NCI-H187 treated with DMSO at 0.1 percent for 48 hours (cell line): ENCODE data around the gene BATF3.
"Not testable (repeated sequence)": the region's sequence is repeated elsewhere in the genome, so short reads cannot be mapped to it uniquely, and the experiment has no call there.

Experiments
- DNase-seq: peaks from one replicate; lab custom pipeline; 2025; lab: John Stamatoyannopoulos, UW

Gene BATF3, protein sequence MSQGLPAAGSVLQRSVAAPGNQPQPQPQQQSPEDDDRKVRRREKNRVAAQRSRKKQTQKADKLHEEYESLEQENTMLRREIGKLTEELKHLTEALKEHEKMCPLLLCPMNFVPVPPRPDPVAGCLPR

DNA sequence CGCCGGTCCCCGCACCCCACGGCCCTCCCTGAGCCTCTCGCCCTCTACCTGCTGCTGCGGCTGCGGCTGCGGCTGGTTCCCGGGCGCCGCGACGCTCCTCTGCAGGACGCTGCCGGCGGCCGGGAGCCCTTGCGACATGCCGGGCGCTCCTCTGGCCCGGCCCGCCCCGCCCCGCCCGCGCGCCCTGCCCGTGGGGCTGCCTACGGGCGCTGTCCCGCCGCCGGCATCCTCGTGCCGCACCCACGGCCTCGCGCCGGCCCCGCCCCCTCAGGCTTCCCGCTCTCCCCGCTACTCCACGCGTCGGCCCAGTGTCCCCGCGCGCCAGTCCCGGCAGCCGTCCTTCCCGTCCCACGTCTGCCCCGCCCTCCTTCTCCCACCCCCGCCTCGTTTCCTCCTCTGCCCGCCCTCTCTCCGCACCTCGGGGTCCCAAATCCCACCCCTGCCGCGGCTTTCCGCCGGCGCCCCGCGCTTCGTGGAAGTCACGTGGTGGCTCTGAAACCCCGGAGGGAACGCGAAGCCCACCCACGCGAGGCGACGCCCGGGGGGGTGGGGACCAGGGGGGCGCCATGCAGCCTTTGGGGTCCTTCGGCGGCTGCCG is at the start of gene BATF3:
Gene BATF3 (minus strand): TSS at position 216 of the 598 bp plus-strand sequence. CDS start 78 bp downstream, at position 138.
- DNase-seq = no peak

DNA sequence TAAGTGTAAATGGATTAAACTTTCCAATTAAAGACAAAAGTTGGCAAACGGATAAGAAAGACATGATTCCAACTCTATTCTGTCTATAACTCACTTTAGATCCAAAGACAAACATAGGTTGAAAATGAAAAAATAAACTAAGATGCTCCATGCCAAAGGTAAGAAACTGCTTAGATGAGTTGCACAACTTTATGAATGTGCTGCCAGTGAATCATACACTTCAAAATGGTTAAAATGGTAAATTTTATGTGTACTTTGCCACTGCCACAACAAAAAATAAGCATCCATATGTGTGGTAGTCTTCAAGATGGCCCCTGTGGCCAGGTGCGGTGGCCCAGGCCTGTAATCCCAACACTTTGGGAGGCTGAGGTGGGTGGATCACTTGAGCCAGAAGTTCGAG is 46.9 kb upstream of the BATF3 start:
- no peak for DNase-seq

DNA sequence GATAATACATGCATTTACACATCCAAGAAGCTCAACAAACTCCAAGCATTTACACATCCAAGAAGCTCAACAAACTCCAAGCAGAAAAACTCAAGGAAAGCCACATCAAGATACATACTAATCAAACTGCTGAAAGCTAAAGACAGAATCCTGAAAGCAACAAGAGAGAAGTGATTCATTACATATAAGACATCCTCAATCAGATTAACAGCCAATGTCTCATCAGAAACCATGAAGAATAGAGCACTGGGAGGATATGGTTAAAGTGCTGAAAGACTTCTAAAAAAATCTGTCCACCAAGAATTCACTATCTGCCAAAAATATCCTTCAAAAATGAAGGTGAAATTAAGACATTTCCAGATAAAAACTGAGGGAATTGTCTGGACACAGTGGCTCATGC is 45.7 kb upstream of the BATF3 start:
- no peak for DNase-seq

DNA sequence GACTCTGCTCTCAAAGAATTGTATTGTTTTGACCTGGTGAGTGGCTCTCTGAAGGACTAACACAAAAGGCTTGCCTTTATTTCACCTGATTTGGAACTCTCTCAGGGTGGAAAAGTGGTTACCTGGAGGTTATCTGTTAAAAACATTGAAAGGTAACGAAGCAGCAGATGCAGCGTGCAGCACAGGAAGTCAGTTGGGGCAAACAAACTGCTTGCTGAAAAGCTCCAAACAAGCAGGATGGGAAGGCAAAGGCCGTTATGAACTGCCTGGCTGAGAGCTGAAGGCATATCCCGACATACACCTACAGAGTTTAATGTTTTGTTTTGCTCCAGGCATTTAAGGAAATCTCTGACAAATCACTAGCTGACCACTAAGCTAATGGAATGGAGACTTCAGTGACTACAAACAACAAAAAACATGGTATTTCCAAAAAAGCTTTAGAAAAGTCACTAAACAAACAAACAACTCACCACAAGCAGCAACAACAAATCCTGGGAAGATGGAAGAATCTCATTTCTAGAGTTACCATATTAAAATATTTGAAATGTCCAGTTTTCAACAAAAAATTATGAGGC is 44.3 kb upstream of the BATF3 start:
- no peak for DNase-seq

DNA sequence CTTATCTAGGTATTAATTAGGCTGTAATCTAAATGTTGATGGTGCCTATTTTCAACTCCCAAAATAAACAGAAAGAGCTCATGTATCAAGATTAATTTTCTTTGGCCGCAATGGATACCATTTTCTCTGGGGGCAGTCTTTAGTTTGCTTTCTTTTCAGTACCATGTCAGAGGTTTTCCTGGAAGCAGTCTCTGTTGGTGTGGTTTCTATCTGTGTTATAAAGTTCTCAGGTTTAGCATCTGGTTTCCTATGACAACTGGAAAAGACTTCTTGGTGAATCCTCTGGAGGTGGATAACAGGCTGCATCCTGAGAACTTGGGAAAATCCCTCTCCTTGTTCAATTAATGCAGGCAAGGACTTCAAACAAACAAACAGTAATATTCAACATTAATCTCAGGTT is 38.7 kb upstream of the BATF3 start:
- no peak for DNase-seq

DNA sequence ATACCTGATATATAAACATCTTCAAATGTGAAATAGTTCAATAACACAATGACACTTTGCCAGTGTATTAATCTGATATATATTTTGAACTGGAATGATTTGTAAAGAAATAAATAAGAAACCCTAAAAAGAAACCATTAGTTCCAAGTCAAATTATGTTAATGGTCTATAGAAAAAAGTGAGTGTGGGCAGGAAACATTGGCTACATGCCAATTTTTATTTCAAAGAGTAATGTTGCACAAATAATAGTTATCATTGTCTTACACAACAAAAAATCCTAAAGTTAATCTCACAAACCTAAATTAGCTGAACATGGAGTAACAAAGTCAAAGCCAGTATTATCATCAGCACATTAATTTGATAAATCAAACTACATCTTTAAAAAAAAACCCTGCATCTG is 37.9 kb upstream of the BATF3 start:
- DNase-seq = no peak

DNA sequence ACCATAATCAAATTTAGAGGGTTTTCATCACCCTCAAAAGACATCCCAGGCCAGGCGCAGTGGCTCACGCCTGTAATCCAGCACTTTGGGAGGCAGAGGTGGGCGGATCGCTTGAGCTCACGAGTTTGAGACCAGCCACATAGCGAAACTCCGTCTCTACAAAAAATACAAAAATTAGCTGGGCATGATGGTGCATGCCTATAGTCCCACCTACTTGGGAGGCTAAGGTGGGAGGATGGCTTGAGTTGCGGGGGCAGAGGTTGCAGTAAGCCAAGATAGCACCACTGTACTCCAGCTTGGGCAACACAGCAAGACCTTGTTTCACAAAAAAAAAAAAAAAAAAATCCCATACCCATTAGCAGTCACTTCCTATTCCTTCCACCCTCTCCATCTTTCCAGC is 33.5 kb upstream of the BATF3 start:
- DNase-seq = no peak

DNA sequence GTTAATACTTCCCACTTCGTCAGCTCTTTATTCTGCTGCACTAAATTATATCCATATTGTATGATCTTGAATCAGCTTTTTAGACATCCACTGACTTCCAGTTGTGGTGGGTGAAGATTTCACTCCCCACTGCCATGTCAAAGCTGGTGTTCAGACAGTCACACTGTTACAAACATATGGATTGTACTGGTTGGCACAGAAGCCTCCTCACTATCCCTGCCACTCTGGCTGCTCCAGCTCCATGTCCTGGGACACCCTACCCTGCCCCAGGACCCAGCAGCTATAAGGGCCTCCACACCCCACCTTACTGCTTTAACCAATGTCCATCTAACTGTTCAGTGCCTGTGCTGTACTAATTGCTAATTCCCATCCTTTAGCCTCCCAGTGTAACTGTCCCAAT is 32.0 kb upstream of the BATF3 start:
- no peak for DNase-seq

DNA sequence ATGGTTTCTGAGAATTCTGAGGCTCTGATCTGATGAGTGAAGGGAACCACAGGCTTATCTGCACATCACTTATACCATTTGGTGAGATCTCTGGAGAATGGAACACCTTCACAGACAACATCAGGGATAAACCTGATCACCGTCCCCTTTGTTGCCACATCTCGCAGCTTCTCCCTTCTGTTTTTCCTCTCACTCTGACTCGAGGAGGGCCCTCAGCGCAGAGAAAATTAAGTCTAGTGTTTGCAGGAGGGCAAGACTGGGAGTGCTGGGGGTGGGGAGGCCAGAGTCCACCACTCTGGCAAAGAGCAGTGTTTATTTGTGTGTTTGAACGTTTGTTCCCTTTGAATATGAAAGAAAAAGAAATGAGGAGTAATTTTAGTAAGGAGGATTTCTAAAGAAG is 29.0 kb upstream of the BATF3 start:
- DNase-seq = no peak

DNA sequence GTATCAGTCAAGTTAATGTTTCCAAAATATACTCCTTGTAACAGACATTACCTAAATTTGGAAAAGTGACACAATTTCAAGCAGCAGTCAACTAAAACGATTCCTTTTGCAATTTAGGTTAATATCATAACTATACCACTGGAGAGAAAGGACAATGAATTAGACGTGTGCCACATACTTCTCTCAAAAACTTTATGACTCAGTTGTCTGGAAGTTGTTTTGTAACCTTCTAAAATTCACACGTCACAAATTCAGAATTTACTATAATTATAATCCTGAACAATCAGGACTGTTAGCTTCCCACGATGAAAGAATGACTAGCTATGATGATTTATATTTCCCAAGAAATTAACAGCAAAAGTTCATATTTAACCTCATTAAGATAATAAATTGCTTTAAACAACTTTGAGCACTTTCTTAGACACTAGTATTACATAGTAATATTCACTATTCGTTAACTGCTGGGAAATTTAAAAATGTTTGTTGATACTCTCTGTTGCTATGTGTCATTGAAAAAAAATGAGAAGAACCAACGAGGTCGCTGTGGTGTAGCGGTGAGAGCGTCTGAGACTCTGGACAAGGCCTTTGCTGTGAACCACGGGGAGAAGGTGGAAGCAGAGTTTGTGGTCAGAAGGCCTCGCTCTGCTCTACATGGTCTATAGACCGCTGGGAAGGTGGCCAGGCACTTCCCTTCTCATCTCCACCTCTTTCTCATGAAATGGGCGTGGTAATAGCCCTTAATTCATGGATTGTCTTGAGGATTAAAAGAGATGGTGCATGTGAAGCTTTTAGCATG is 27.9 kb upstream of the BATF3 start:
- DNase-seq = no peak

DNA sequence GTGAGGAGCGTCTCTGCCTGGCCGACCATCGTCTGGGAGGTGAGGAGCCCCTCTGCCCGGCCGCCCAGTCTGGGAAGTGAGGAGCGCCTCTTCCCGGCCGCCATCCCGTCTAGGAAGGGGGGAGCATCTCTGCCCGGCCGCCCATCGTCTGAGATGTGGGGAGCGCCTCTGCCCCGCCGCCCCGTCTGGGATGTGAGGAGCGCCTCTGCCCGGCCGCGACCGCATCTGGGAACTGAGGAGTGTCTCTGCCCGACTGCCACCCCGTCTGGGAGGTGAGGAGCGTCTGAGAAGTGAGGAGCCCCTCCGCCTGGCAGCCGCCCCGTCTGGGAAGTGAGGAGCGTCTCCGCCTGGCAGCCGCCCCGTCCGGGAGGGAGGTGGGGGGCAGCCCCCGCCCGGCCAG is 25.0 kb upstream of the BATF3 start:
- not testable (repeated sequence) for DNase-seq

DNA sequence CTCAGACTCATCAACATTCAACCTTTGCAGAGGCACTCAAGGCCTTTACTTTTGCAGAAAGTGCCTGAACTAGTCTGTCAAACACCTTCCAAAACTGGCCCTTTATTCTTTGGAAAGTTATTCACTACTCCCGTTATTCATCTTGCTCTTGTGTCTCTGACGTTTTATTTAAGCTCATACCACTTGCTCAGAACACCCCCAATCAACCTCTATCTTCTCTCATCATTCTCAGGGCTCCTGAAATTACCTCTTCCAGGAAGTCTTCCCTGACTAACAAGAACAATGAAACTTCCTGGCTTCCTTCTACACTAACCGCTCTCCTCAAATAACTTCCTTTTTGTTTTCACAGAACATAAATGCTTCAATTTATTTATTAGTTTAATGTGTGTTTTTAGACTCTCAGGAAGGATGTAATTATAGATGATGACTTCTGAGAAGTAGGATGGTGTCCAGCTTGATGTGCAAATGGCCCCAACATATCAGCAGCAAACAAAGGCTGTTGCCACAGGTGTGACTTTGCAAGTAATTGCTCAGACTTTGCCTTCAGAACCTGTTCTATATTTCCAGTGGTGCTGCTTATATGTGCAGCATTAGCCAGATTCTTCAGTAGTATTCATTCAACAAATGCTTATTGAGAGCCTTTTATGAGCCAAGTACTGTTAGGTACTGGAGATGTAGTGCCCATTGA is 22.8 kb upstream of the BATF3 start:
- DNase-seq = no peak

DNA sequence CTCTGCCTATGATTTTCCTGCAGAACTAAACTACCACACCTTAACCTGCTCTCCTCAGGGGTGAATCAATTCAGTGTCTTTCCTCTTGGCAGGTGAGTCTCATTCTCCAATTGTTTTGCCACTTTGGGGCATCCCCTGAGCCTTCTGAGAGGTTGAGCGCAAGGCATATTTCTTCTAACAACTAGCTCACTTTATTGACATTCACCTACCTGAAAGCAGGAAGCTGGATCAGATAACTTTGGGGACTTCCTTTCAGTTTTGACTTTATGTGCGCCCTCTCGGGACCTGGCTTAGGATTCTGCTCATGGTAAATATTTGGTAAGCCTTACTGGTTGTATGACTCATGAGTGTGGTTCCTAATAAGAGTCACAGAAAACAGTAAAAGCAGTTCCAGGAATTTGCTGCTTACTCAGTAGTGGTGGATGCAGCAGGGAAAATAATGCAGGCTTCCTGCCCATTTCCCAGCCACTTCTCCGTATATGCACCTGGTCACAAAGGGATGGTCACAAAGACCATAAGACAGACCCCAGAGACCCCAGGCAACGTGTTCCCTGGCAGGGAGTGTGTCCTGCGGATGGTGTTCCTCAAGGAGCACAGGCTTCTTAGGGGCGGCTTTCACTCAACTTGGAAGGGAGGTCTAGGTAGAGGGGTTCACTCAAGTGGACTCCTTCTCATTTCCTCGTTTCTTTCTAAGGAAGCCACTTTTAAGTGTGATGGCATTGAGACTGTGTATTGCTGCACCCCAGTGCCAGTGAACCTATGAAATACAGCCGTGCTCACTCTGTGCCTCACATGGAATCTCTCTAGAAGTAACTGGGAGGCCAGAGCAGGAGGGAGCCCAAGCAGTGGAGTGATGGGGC is 22.0 kb upstream of the BATF3 start:
- no peak for DNase-seq

DNA sequence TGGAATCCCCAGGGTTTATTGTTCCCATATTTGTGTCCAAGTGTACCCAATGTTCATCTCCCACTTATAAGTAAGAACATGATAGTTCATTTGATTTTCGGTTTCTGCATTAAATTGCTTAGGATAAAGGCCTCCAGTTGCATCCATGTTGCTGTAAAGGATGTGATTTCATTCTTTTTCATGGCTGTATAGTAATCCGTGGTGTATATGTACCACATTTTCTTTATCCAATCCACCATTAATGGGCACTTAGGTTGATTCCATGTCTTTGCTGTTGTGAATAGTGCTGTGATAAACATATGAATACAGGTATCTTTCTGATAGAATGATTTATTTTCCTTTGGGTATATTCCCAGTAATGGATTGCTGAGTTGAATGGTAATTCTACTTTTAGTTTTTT is 20.0 kb upstream of the BATF3 start:
- no peak for DNase-seq

DNA sequence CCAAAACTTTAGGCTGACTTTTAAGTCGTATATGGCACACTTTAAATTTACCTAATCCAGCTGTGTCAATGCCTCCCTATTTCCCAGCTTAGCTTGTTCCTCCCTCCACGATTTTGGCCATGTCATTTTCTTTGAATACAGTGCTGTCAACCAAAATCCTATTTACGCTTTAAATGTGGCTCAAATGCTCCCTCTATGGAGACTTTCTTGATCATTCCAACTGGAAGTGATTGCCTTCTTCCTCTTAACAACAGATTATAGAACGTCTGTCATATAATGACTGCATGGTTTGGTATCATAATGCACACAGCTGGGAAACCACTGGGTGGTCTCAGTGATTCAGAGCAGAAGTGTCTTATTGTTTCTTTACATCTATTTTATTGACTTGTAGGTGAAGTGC is 18.9 kb upstream of the BATF3 start:
- DNase-seq = no peak

DNA sequence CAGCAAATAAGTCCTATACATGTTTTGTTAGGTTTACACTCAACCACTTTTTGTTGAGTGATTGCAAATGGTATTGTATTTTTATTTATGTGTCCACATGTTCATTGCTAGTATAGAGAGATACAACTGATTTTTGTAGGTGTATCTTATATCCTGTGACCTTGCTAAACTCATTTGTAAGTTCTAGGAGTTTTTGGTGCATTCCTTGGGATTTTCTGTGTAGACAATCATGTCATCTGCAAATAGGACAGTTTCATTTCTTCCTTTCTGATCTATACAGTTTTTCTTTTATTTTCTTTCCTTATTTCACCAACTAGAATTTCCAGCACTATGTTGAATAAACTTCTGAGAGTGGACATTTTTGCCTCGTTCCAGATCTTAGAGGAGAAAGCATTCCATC is 16.5 kb upstream of the BATF3 start:
- DNase-seq = no peak

DNA sequence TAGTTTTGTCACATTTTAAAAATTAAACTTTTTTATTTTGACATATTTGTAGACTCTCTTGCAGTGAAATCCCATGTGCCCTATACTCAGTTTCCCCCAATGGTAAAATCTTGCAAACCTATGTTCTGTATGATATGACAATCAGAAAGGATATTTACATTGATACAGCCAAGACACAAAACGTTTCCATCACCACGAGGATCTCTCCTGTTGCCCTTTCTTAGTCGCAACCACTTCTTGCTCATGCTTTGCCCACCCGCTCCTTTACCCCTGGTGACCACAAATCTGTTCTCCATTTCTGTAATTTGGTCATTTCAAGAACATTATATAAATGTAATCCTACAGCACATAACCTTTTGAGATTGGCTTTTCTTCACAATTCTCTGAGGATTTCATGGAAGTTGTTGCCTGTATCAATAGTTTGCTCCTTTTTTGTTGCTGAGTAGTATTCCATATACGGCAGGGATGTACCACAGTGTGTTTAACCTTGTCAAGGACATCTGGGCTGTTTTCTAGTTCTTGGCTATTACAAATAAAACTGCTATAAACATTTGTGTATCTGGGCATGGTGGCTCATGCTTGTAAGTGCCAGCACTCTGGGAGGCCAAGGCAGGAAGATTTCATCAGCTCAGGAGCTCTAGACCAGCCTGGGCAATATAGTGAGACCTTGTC is 14.0 kb upstream of the BATF3 start:
- no peak for DNase-seq

DNA sequence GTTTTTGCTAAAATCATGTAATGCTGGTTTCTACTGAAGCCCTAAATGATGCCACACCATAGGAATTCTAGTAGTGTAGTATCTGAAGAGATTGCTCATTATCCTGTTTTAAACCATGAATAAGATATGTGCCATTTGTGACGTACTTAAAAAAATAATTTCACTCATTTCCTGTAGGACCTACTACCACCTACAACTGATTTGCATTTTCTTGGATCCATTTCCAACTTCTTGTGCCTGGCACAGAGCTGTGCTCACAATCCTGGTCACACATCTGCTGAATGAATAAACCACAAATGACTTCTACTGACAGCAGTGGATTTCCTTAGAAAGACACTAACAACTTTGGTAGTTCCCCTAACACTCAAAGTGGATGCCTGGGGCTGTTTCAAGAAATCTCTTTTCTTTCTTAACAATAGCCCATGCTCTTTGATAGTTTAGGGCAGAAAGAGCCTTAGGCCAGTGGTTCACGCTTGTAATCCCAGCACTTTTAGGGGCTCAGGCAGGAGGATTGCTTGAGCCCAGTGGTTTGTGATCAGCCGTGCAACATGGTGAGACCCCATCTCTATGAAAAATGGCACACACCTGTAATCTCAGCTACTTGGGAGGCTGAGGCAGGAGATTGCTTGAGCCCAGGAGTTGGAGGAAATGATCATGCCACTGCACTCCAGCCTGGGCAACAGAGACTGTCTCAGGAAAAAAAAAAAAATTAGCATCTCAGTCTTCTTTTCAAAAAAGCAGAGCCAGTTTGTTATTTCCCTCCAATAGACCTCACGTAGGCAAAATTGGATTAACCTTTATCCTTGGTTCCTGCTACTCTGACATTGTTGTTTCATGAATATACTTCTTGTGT is 13.0 kb upstream of the BATF3 start:
- DNase-seq = no peak

DNA sequence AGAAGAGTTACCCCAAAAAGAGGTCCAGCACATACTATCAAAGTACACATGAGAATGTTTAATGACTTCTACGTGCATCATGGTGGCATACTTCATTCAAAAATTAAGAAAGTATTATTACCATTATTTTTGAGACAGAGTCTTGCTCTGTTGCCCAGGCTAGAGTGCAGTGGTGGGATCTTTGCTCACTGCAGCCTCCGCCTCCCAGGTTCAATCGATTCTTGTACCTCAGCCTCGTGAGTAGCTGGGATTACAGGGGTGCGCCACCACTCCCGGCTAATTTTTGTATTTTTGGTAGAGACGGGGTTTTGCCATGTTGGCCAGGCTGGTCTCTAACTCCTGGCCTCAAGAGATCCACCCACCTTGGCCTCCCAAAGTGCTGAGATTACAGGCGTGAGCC is 12.3 kb upstream of the BATF3 start:
- DNase-seq = not testable (repeated sequence)

DNA sequence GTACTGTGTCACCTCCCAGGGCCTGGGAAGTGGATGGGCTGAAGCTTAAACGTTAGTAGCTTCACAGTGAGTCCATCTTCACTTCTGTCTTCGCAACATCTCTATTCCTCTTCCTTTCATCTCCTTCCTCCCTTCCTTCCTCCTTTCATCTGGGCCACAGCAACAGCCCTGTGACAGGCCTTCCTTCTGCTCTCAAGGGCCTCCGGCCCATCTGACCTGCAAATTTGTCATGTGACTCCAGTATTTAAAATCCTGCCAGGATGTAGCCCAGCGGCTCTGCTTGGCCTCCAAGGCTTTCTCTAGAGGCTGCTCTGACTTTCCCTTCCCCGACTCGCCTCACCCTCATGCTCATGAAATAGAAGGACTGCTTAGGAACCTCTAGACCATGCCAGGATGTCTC is 10.9 kb upstream of the BATF3 start:
- no peak for DNase-seq
